Measurements from ENCODE around the gene SUSD1.
"Not testable (repeated sequence)": the region's sequence is repeated elsewhere in the genome, so short reads cannot be mapped to it uniquely, and the experiment has no call there.

The SUSD1 gene

GRCh38 chr9:112094948-112095681 lies 80.0 kb downstream of the SUSD1 start:
- DNase-seq (ENCODE audit: low spot score) = peak; percentile 41

DNA sequence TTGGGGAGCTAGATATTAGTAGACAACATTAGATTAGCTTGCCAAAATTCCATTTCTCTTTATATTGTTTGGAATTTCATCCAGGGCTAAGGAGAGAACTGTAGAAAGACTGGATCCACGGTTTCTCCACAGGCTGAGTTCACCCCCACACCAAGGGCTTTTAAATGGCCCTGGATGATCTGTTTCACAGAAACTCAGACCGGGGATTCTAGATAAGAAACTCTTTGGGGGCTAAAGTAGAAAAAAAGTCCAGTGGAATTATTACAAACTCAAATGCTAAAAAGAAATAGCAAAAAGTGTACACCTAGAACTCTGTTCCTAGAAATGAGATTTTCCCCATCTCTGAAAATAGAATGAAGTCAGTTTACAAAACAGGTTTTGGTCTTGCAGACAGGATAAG lies 80.9 kb downstream of the SUSD1 start:
- no peak for DNase-seq (ENCODE audit: low spot score)

- DNase-seq (ENCODE audit: low spot score) = no peak
Observed at GRCh38 chr9:112093870-112094216, 81.3 kb downstream of the SUSD1 start.

DNA sequence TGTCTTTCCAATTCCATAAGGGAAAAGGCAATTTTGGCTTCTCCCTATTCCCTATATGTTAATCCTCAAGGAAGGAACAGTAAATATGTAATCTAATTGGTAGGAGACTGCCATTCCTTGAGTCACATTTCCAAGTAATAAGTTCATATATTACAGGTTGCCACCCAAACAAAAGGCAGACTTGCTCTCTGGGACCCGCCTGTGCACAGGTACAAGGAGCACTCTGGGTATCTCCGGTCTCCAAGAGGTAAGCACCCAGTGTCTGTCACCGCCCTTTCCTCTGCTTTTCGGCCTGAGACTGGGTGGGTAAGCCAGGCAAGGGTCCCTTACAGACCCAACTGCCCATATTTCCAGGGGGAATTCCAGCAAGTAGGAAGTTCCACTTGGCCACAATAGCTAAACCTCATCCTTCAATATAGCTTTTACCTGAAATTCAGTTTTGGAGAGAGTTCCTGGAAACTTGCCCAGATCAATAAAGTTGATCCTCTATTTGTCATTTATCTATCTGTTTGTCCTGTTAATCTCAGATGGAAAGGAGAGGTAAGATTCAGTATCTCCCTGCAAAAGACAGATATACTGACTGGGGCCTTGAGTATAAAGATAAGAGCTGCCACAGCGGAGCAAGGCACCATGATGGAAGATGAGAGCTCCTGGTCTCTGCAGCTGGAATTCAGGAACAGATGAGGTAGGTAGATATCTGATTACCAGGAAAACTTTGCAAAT lies 81.8 kb downstream of the SUSD1 start:
- peak; percentile 28 for DNase-seq (ENCODE audit: low spot score)

GRCh38 chr9:112091810-112092209 lies 83.3 kb downstream of the SUSD1 start:
- no peak for DNase-seq (ENCODE audit: low spot score)

DNA sequence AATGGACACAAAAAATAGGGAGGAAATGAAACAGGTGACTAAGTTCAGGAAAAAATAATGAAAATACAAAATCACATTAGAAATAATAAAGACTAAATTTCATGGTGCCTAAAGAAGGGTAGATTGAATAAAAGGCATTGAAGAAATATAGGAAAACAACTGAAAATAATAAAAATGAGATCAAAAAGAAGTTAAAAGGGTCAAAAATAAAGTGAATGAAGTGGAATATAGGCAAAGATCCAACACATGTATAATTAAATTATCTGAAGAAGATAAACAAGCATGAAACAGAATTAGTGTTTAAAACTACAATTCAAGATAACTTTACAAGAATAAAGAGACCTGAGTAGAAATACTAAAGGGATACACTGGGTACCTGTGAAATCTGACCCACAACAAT lies 87.6 kb downstream of the SUSD1 start:
- DNase-seq (ENCODE audit: low spot score) = no peak

DNA sequence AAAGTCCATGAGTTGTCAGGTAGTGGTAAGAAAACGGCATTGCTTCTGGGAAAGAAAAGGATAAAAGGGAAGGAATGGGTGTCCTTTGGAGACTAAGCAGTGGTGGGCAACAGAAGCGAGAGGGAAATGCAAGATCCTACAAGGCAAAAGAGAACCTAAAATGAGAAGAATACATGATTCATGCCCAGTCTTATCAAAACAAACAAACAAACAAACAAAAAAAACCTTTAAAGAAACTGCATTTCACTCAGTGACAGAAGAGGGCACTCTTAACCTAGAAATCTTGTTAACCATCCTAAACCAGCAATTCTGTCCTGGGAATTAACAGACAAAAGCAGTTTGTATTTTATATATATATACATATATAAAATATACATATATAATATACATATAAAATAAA lies 88.5 kb downstream of the SUSD1 start:
- peak; percentile 64 for DNase-seq (ENCODE audit: low spot score)

GRCh38 chr9:112084907-112085306 lies 90.2 kb downstream of the SUSD1 start:
- no peak for DNase-seq (ENCODE audit: low spot score)

GRCh38 chr9:112084334-112084733 lies 90.8 kb downstream of the SUSD1 start:
- no peak for DNase-seq (ENCODE audit: low spot score)

DNA sequence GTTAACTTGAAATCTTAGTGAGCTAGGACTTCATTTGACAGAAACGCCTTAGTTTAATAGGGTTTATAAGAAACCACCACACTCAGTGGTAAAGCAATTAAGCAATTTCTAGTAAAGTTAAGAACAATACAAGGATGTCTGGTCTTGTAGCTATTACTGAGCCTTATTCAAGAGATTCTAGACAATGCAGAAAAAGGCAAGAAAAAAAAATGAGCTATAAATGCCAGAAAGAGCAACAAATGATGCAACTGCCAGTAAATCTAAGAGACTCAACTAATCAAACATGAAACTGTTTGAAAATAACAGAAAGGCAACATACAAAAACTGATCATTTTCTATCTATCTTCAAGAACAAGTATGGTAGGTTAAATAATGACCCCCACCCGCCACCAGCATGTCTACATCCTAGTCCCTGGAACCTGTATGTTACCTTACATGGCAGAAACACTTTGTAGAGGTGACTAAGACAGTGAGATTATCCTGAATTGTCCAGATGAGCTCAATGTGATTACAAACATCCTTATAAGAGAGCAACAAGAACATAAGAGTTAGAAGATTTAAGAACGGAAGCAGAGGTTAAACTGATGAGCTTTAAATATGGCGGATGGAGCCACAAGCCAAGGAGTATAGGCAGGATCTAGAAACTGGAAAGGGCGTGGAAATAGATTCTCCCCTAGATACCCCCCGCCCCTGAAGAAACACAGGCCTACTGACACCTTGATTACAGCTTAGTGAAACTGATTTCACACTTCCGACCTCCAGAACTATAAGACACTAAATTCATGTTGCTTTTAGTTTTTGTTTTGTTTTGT lies 93.0 kb downstream of the SUSD1 start:
- no peak for DNase-seq (ENCODE audit: low spot score)

- DNase-seq (ENCODE audit: low spot score) = no peak
Observed at GRCh38 chr9:112080831-112081542, 94.1 kb downstream of the SUSD1 start.

- no peak for DNase-seq (ENCODE audit: low spot score)
Observed at GRCh38 chr9:112078432-112078831, 96.7 kb downstream of the SUSD1 start.

DNA sequence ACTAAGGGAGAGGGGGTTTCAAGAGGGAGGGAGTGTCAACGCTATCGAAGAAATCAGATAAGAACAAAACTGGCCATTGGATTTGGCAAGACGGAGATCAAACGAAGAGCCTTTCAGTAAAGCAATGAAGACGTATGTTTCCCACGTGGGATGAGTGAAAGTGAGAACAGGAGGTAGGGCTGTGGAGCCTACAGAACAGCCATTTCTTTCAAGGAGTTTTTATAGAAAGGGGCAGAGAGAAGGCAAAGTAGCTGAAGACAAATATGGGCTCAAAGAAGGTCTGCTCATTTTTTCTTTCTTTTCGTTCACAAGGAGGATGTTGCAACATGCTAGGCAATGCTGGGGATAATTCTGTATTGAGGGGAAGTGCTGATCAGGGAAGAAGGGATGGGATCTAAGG lies 98.3 kb downstream of the SUSD1 start:
- no peak for DNase-seq (ENCODE audit: low spot score)

DNA sequence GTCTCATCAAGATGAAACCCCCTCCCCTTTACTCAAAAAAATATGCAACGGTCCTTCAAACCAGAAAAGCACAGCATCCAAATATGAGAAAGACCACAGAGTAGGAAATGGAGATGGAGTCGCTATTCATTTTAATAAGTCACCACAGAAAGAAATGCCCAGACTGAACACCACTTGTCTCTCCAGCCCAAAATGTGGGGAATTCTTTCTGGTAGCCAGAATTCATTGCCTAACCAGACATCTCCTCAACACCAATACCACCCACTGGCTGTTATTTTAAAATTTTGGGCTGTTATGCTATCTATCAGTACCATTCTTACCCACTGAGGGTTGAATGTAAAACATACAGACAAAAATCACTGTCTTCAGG lies 100.1 kb downstream of the SUSD1 start:
- DNase-seq (ENCODE audit: low spot score) = no peak

DNA sequence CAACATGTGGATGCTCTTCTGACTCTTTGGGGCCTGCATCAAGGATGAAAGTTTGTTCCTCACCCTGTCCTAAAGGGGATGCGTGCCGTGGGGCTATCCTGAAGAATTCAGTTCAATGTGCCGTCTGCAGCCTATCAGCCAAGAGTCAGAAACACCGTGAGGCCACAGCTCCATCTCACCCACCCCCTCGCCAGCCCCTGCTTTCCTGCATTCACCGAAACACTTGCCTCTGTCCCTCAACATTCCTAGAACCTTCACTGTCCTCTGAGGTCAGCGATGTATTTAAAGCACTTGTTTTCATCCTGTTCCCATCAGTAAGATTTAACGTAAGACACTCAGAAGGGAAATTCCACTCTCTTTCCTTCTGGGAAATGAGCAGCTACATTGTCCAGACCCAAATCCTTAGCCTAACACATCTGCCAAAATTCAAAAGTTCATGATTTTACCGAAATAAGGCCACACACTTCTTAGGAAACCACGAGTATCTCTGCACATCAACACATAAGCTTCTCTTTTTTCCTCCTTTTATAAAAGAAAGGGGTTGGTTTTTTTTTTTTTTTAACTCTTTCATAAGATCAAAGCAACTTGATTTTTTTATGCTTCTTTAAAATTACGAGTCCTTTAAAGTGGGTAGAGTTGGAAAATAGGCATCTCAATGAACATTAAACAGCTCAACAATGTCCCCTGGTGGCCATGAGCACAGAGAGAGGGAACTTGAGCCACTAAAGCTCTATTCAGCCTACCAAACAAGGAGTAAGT lies 100.7 kb downstream of the SUSD1 start:
- DNase-seq (ENCODE audit: low spot score) = peak; percentile 65

DNA sequence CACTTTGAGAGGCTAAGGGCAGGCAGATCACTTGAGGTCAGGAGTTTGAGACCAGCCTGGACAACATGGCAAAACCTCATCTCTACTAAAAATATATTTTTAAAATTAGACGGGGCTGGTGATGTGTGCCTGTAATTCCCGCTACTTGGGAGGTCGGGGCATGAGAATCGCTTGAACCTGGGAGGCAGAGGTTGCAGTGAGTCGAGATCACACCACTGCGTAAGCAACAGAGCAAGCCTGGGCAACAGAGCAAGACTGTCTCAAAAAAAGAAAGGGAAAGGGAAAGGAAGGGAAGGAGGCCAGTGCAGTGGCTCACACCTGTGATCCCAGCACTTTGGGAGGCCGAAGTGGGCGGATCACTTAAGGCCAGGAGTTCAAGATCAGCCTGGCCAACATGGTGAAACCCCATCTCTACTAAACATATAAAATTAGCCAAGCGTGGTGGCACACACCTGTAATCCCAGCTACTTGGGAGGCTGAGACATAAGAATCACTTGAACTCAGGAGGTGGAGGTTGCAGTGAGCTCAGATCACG lies 101.4 kb downstream of the SUSD1 start:
- not testable (repeated sequence) for DNase-seq (ENCODE audit: low spot score)

- peak; percentile 24 for DNase-seq (ENCODE audit: low spot score)
Observed at GRCh38 chr9:112072721-112073638, 102.1 kb downstream of the SUSD1 start.

DNA sequence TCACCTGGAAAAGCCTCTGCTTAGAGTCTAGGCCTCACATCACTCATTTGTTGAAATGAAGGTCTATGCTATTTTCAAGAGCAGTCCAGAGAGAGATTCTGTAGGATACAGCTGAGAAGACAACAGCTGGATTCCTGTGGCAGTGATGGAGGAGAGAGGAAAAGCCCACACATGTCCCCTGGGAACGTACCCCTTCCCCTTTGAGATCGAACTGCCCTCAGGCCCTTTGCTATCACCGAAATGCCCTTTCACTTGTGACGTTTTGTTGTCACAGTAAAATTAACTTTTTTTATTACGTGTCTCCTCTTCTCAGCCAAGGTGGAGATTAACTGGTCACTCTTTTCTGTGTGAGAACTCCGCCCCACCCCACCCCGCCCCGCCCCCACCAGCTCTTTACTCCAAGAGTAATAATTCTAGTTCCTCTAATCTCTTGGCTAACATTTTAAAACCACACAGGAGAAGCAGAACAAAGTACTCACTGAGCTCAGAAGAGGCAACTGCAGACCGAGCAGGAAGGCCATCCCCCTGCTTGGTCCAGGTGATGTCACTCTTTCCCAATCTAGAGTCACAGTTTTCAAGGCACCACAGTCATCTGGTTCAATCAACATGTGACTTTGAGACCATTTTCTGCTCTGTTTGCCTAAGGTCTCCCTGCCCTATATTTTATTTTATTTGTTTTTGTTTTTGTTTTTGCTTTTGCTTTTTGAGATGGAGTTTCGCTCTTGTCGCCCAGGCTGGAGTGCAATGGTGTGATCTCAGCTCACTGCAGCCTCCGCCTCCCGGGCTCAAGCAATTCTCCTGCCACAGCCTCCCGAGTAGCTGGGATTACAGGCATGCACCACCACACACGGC lies 105.6 kb downstream of the SUSD1 start:
- DNase-seq (ENCODE audit: low spot score) = no peak

All from hematopoietic multipotent progenitor cell treated with erythropoietin and hydrocortisone succinate and interleukin-3 and kit ligand, for 17 days (in vitro differentiated cells).